GM21529 (cell line): Measurements from ENCODE around the gene NUP205.
A peak's percentile ranks its signal among the peaks of the same experiment; 100 is the strongest.

Experiments
- ATAC-seq: cut with Tn5 transposase; IDR thresholded peaks from one replicate; pipeline ENCODE4 v1.9.1; 2021; ENCODE audit not compliant: unreplicated experiment

Gene NUP205

GRCh38 chr7:135541029-135541428 is 16.7 kb upstream of the NUP205 start:
- ATAC-seq, result no peak

GRCh38 chr7:135550196-135550595 is 7.5 kb upstream of the NUP205 start:
- no peak for ATAC-seq

GRCh38 chr7:135552148-135552547 is 5.6 kb upstream of the NUP205 start:
- no peak for ATAC-seq

GRCh38 chr7:135553346-135553745 is 4.4 kb upstream of the NUP205 start:
- ATAC-seq, result no peak

GRCh38 chr7:135558337-135558767 is 635 bp downstream of the NUP205 start:
- peak; percentile 72 for ATAC-seq

- no peak for ATAC-seq
These were observed 1.2 kb downstream of the NUP205 start for GRCh38 chr7:135558881-135559280.

- ATAC-seq, result no peak
These were observed 2.9 kb downstream of the NUP205 start for GRCh38 chr7:135560631-135561030.

- ATAC-seq, result no peak
These were observed 5.0 kb downstream of the NUP205 start for GRCh38 chr7:135562720-135563119.

- ATAC-seq, result no peak
These were observed 14.1 kb downstream of the NUP205 start for GRCh38 chr7:135571834-135572233.

GRCh38 chr7:135573541-135573940 is 15.8 kb downstream of the NUP205 start:
- ATAC-seq, result no peak

GRCh38 chr7:135575296-135575695 is 17.6 kb downstream of the NUP205 start:
- ATAC-seq, result no peak

GRCh38 chr7:135578569-135578968 is 20.9 kb downstream of the NUP205 start:
- ATAC-seq, result no peak

- ATAC-seq, result no peak
These were observed 26.9 kb downstream of the NUP205 start for GRCh38 chr7:135584362-135585353.

- no peak for ATAC-seq
These were observed 39.6 kb downstream of the NUP205 start for GRCh38 chr7:135597181-135597925.

- no peak for ATAC-seq
These were observed 40.2 kb downstream of the NUP205 start for GRCh38 chr7:135597926-135598305.

- no peak for ATAC-seq
These were observed 41.8 kb downstream of the NUP205 start for GRCh38 chr7:135599471-135599870.

GRCh38 chr7:135600226-135600625 is 42.5 kb downstream of the NUP205 start:
- no peak for ATAC-seq

- ATAC-seq, result no peak
These were observed 43.5 kb downstream of the NUP205 start for GRCh38 chr7:135601182-135601581.

- ATAC-seq, result no peak
These were observed 44.6 kb downstream of the NUP205 start for GRCh38 chr7:135602304-135602703.

GRCh38 chr7:135616136-135616535 is 58.4 kb downstream of the NUP205 start:
- no peak for ATAC-seq

GRCh38 chr7:135617781-135618180 is 60.1 kb downstream of the NUP205 start:
- ATAC-seq, result no peak

GRCh38 chr7:135618510-135618909 is 60.8 kb downstream of the NUP205 start:
- ATAC-seq, result no peak
